HCT116 (cell line): ENCODE data around the gene EIF3B. TPM values are rescaled to one million over a fixed set of nuclear protein-coding genes. Genes with fewer than 3 reads are reported as not detected.

Source experiments
- ATAC-seq: fragments of 200-7000 bp; cut with Tn5 transposase; 2 replicates; pipeline ENCODE4 v1.9.1; 2020; ENCODE audit warnings: mild to moderate bottlenecking, moderate library complexity
- BruUV-seq: library from RNA; stranded (reverse); fragments of 400-500 nt; replicated peaks from 2 replicates; lab custom pipeline; 2021; lab: Mats Ljungman, UMichigan
- CTCF ChIA-PET: fragments of 300-600 bp; sonication (Branson Sonifier 250); formaldehyde crosslinking; loops from one replicate; lab custom pipeline; 2021; ENCODE audit warnings: antibody characterized with exemption; lab: Charles Lee
- POLR2A ChIA-PET: fragments of 300-600, 350-600 bp; sonication (Branson Sonifier 250); formaldehyde crosslinking; loops from one replicate; lab custom pipeline; 2021; ENCODE audit warnings: antibody characterized with exemption; lab: Charles Lee
- RAD21 ChIA-PET, 2 experiments: fragments of 300-600 bp; sonication (Branson Sonifier 250); formaldehyde crosslinking; loops; one replicate each; lab custom pipeline; 2023; ENCODE audit warnings: low total read pairs in 2 of 2; ENCODE audit not compliant: uncharacterized antibody in 2 of 2, unreplicated experiment in 2 of 2, low non-redundant PET in 1 of 2; lab: Charles Lee
- DNase-seq: peaks from one replicate; pipeline ENCODE4 v3.0.0-alpha.2; 2010; ENCODE audit warnings: low read depth, low spot score
- H2AFZ ChIP-seq: fragments of 200-600 bp; shearing (Covaris generic), sonication (generic); 2 replicates; pipeline ENCODE4 v1.6.1; 2017; ENCODE audit warnings: low read depth, mixed run types, mixed read lengths, antibody characterized with exemption, low read length; ENCODE audit not compliant: poor library complexity, severe bottlenecking
- H3K27ac ChIP-seq: 2 replicates; pipeline ENCODE4 v1.5.1; 2012; ENCODE audit warnings: low read depth, low read length
- H3K27me3 ChIP-seq: fragments of 200-600 bp; sonication (generic); 2 replicates; pipeline ENCODE4 v1.6.1; 2016; ENCODE audit warnings: mixed run types, low read length, mixed read lengths; ENCODE audit not compliant: insufficient read depth
- H3K36me3 ChIP-seq, 2 experiments: fragments of 200-500 bp in 1 of 2; fragments of 200-600 bp in 1 of 2; sonication (Bioruptor generic) in 1 of 2; sonication (generic) in 1 of 2; 2 replicates each; pipeline versions ENCODE4 v1.5.1 to v1.6.1; 2014 to 2016; ENCODE audit warnings: low read length in 2 of 2, inconsistent platforms in 1 of 2, mixed read lengths in 1 of 2, mixed run types in 1 of 2; ENCODE audit not compliant: insufficient read depth in 2 of 2, control insufficient read depth in 1 of 2
- H3K4me1 ChIP-seq, 2 experiments: fragments of 200-600 bp in 1 of 2; sonication (generic) in 1 of 2; 2 replicates each; pipeline versions ENCODE4 v1.5.1 to v1.6.1; 2012 to 2017; ENCODE audit warnings: low read length in 2 of 2, inconsistent platforms in 1 of 2, mild to moderate bottlenecking in 1 of 2, mixed read lengths in 1 of 2, mixed run types in 1 of 2, moderate library complexity in 1 of 2; ENCODE audit not compliant: insufficient read depth in 2 of 2, control insufficient read depth in 1 of 2
- H3K4me2 ChIP-seq: fragments of 200-600 bp; sonication (generic); 2 replicates; pipeline ENCODE4 v1.6.1; 2017; ENCODE audit warnings: mixed run types, low read length, mixed read lengths
- H3K4me3 ChIP-seq, 2 experiments: fragments of 200-600 bp in 1 of 2; sonication (generic) in 1 of 2; replicated peaks in 1 of 2; 2 replicates each; pipeline ENCODE4 v1.5.1; 2011 to 2016; ENCODE audit warnings: low read length in 2 of 2, control low read depth in 1 of 2, low read depth in 1 of 2, mild to moderate bottlenecking in 1 of 2, mixed read lengths in 1 of 2, mixed run types in 1 of 2
- H3K79me2 ChIP-seq: fragments of 200-600 bp; sonication (generic); 2 replicates; pipeline ENCODE4 v1.6.1; 2017; ENCODE audit warnings: mild to moderate bottlenecking, mixed run types, low read length, moderate library complexity, mixed read lengths; ENCODE audit not compliant: insufficient read depth
- H3K9ac ChIP-seq: fragments of 200-600 bp; sonication (generic); 2 replicates; pipeline ENCODE4 v1.6.1; 2016; ENCODE audit warnings: low read length, mixed read lengths
- H3K9me2 ChIP-seq: fragments of 200-600 bp; sonication (generic), shearing (Covaris generic); 2 replicates; pipeline ENCODE4 v1.6.1; 2017; ENCODE audit warnings: mixed run types, mild to moderate bottlenecking, moderate library complexity; ENCODE audit not compliant: insufficient read depth
- H3K9me3 ChIP-seq, 2 experiments: fragments of 200-500 bp in 1 of 2; fragments of 200-600 bp in 1 of 2; sonication (Bioruptor generic) in 1 of 2; sonication (generic) in 1 of 2; 2 replicates each; pipeline ENCODE4 v1.6.1; 2014 to 2017; ENCODE audit warnings: low read length in 2 of 2, mixed read lengths in 2 of 2, inconsistent platforms in 1 of 2, low read depth in 1 of 2, mild to moderate bottlenecking in 1 of 2, mixed run types in 1 of 2, moderate library complexity in 1 of 2; ENCODE audit not compliant: control insufficient read depth in 1 of 2, insufficient read depth in 1 of 2
- H4K20me1 ChIP-seq: fragments of 200-600 bp; sonication (generic), shearing (Covaris generic); 2 replicates; pipeline ENCODE4 v1.6.1; 2017; ENCODE audit warnings: mixed run types, mild to moderate bottlenecking, moderate library complexity; ENCODE audit not compliant: insufficient read depth
- EZH2 ChIP-seq: fragments of 200-600 bp; sonication (generic); IDR thresholded peaks from 2 replicates; pipeline ENCODE4 v1.6.1; 2017; ENCODE audit warnings: antibody characterized with exemption, mixed run types
- EZH2phosphoT487 ChIP-seq: fragments of 200-600 bp; IDR thresholded peaks from 2 replicates; pipeline ENCODE4 v1.6.1; 2018; ENCODE audit warnings: antibody characterized with exemption, borderline replicate concordance
- SP1 ChIP-seq: IDR thresholded peaks from 2 replicates; pipeline ENCODE4 v1.6.1; 2012; ENCODE audit warnings: low read depth
- intact Hi-C: fragments of 100-400 bp; cut with micrococcal nuclease; formaldehyde crosslinking; loops from 2 replicates; pipeline ENCODE4 v1.10.0; 2022
- total RNA-seq: library from RNA; stranded (reverse); gene quantifications from one replicate; pipeline ENCODE4 v1.2.1, GENCODE V29; 2021; ENCODE audit not compliant: unreplicated experiment
- TF ChIP-seq, protein P1 (sequence below): IDR thresholded peaks from 2 replicates; pipeline ENCODE4 v1.6.1; 2011; ENCODE audit warnings: mild to moderate bottlenecking, low read length, moderate library complexity; ENCODE audit not compliant: insufficient replicate concordance; ENCODE audit errors: extremely low read depth

The EIF3B gene
- total RNA-seq, 1 experiment from 2014 or later, result 324 TPM

DNA sequence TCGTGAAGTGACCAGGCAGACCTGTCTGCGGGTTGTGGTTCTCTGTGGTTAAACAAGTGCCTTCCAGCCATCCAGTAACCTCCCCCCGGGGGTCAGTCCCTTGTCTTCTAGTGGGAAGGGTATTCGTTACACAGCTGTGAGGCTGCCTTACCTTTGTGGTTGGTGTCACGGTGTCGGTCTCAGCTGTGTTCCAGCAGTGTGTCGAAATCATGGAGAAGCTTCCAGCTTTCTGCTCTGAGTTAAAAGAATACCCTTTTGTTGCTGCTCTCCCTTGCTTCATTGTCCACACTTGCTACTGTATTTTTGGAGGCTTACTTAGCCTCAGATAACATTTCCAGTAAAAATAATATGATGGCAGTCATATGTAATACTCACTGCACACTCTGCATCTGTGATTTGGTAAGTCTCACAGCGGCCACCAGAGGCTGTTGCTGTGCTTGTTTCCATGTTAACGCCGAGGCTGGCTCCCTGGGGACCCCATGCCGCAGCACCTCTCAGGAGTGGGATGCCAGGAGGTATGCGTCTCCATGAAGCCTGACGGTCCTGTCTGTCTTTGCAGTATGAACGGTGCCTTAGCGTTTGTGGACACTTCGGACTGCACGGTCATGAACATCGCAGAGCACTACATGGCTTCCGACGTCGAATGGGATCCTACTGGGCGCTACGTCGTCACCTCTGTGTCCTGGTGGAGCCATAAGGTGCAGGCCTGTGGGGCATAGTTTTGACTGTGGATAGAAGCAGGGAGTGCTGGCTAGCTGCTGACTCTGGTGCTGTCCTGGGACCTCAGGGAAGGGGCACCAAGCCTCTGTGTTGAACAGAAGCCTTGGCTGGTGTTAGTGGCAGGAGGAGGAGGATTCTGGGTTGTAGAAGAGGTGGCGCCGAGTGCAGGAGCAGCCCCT, 20.5 kb downstream of the EIF3B start:
- Histone ChIP-seq H3K36me3 (peaks cover 70 to 82% of the 10 kb centered on the region in 2 experiments), H3K9me3 (no peaks in the 10 kb centered on the region), H3K4me1 (no peaks in the 10 kb centered on the region), H3K4me2 (no peak overlapping the region), H3K4me3 (no peak overlapping the region), H3K27me3 (no peaks in the 10 kb centered on the region), H2AFZ (no peak overlapping the region), H3K9ac (no peak overlapping the region), H3K27ac (no peak overlapping the region)
- intact Hi-C loops, result no loop called here
- no peak for ATAC-seq
- ChIA-PET RAD21 (no interaction called here), POLR2A (no interaction called here), CTCF (no interaction called here)
- TF ChIP-seq, protein P1, sequence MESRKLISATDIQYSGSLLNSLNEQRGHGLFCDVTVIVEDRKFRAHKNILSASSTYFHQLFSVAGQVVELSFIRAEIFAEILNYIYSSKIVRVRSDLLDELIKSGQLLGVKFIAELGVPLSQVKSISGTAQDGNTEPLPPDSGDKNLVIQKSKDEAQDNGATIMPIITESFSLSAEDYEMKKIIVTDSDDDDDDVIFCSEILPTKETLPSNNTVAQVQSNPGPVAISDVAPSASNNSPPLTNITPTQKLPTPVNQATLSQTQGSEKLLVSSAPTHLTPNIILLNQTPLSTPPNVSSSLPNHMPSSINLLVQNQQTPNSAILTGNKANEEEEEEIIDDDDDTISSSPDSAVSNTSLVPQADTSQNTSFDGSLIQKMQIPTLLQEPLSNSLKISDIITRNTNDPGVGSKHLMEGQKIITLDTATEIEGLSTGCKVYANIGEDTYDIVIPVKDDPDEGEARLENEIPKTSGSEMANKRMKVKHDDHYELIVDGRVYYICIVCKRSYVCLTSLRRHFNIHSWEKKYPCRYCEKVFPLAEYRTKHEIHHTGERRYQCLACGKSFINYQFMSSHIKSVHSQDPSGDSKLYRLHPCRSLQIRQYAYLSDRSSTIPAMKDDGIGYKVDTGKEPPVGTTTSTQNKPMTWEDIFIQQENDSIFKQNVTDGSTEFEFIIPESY, result no peak
- TF ChIP-seq EZH2phosphoT487 (no peak), SP1 (no peak), EZH2 (no peak)
- TF ChIP-seq, all 23 proteins: peak for 0
- H4K20me1 ChIP-seq, result no peaks in the 10 kb centered on the region
- DNase-seq, result no peak
- no peaks in the 10 kb centered on the region for H3K9me2 ChIP-seq
- no TSS peak for BruUV-seq
- peaks cover 82% of the 10 kb centered on the region for H3K79me2 ChIP-seq
